NCI-H1930 (cell line): ENCODE data around the gene ZFP92.

Source experiments
- DNase-seq, 2 experiments: peaks; one replicate each; lab custom pipeline; 2025; lab: John Stamatoyannopoulos, UW

The ZFP92 gene

DNA sequence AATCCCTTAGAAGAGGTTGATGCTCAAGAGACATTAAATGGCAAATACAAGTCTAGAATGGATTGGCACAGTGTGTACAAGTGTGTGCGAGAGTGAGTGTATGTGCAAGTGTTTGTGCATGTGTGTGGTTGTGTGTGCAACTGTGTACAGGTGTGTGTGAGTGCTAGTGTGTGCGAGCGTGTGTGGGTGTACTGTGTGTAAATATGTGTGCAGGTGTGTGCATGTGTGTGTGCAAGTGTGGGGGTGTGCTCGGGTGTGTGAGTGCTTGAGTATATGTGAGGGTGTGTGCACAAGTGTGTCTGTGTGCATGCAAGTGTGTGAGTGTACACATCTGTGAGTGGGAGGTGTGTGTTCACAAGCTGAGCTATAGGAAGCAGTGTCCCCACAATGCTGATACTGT lies 28.7 kb downstream of the ZFP92 start:
- DNase-seq: no peak

GRCh38 chrX:153440556-153441135 lies 29.4 kb downstream of the ZFP92 start:
- no peak for DNase-seq

GRCh38 chrX:153441296-153441695 lies 30.0 kb downstream of the ZFP92 start:
- DNase-seq: no peak

DNA sequence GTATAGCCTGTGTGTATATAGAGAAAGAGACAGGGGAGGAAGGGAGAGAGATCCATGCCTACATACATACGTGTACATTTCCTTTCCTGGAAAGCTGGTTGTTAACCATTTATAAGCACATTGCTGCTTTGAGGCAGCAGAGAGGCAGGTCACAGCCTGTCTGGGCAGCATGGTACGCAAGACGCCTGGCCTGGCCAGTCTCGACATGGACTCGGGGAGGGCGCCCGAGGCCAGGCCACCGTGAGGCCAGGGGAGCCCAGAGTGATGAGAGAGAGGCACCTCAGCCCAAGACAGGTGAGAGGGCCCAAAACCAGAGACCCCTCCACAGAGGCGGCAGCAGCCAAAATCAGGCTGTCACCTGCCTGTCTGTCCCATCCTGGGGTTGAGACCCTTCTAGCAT lies 30.7 kb downstream of the ZFP92 start:
- no peak for DNase-seq

DNA sequence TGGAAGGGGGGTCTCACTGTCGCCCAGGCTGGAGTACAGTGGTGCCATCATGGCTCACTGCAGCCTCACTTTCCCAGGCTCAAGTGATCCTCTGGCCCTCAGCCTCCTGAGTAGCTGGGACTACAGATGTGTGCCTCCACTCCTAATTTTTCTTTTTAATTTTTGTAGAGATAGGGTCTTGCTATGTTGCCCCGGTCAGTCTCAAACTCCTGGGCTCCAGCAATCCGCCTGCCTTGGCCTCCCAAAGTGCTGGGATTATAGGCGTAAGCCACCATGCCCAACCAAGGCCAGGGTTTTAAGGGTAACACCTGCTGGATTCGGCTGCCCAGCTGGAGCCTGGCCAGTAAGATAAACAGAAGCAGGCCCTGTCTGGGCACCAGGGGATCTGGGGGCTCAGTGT lies 31.2 kb downstream of the ZFP92 start:
- DNase-seq: no peak

GRCh38 chrX:153443476-153444332 lies 32.4 kb downstream of the ZFP92 start:
- no peak for DNase-seq

- DNase-seq: no peak
These were observed 33.2 kb downstream of the ZFP92 start for GRCh38 chrX:153444333-153445011.

DNA sequence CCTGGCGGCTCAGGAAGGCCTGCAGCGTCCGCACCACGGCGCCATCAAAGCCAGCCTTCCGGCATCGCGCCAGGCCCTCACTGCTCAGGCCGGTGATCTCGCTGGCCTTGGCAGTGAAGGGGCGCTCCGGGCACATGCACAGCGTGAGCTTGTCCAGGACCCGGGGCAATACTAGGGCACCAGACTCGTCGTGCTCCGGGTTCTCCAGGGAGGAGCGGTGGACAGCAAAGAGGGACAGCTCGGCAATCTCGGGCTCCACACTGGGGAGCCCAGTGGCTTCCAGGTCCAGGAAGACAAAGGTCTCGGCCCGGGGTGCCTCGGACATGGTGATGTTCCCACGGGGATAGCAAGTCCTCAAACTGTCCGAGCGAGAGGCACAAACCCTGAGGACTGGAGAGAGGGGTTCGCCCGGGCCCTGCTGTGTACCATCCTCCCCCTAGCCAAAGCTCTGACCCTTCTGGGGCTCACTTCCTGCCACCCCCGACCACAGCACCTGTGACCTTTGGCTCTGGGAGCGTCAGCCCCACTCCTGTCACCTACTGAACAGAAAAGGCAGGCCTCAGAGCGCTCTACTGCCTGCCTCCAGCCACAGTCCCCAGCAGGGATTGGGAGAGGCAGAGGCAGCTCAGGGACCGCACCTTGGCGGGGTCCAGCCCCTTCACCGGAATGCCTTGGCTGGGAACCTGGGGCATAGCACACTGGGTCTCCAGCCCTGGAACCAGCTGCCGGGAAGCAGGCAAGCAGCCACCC lies 34.0 kb downstream of the ZFP92 start:
- DNase-seq: no peak

- no peak for DNase-seq
These were observed 34.8 kb downstream of the ZFP92 start, which contains the start of gene TREX2 for GRCh38 chrX:153445856-153446635. Gene TREX2 (minus strand): TSS chrX:153446056. CDS start chrX:153445430, 626 bp downstream.

- no peak for DNase-seq
These were observed 35.3 kb downstream of the ZFP92 start for GRCh38 chrX:153446636-153446936.

DNA sequence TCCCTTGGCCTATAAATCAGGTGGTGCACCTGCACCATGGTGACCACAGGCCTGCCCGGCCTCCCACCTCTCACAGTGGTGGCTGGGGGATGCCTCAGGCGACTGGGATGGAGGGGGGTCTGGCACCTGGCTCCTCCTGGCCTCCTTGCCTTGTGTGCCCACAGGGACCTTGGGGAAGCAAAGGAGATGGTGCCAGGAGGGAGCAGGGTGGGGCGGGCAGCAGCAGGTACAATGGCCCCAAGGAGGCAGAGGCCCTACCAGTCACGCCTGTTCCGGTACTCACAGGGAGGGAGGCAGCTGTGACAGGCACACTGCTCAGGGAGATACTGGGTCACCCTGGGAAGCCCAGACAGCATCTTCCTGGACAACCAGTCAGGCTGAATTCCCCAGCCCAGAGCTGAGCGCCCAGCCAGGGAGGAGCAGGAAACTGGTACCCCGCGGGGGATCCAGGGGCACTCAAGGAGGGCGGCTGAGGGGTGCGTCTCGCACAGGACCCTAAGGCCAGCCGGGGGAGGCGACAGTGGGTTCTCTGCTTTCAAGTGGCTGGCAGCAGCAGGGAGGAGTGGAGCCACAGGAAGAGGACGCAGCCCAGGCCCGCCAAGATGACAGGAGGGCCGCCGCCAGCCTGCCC lies 35.8 kb downstream of the ZFP92 start:
- DNase-seq: no peak

DNA sequence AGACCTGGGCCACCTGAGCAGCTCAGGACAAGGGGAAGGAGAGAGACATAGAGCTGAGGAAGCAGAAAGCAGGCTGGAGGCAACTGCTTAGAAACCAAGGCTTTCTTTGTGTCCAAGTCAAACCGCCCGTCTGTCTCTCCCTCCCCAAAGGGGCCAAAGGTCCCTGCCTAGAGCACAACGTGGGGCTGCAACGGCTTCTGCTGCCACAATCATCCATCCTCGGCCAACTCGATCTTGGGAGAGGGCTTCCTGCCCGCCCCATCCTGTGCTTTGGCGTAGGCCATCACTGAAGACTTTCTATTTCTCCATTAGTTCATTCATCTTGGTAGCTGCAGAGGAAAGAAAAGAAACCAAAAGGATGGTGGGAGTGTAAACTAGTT lies 36.3 kb downstream of the ZFP92 start:
- DNase-seq: no peak

DNA sequence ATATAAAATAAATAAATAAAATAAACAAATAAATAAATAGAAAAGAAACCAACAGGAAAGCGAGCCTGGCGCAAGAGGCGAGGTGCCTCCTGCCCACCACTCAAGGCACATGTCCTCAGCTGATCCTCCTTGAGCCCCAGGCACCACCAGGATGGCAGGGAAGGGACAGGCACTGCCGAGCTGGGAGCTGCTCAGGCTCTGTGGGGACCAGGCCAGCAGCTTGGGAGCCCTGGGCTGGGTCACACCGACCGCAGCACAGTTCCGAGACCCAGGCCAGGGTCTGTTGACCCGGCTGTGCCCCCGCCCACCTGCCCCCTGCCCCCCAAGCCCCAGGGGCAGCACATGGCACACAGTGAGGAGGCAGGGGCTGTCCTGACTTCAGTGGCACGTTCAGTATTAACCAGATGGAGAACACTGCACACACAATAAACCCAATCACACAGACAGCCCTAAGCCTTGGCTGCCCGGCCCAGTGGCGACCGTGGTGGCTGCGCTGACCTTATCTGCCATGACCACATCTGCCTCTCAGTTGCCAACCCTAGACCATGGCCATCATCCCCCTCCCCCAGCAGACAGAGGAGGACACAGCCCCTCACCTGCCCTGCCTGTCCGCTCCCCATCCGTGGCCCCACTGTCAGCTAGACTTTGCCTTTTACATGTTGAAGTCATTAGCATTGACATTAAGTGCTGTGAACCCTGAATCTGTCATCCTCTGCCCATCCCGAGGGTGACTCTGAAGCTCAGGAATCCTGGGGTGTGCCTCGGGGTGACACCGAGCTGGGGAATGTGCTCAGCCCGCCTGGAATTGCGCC lies 37.5 kb downstream of the ZFP92 start:
- no peak for DNase-seq

DNA sequence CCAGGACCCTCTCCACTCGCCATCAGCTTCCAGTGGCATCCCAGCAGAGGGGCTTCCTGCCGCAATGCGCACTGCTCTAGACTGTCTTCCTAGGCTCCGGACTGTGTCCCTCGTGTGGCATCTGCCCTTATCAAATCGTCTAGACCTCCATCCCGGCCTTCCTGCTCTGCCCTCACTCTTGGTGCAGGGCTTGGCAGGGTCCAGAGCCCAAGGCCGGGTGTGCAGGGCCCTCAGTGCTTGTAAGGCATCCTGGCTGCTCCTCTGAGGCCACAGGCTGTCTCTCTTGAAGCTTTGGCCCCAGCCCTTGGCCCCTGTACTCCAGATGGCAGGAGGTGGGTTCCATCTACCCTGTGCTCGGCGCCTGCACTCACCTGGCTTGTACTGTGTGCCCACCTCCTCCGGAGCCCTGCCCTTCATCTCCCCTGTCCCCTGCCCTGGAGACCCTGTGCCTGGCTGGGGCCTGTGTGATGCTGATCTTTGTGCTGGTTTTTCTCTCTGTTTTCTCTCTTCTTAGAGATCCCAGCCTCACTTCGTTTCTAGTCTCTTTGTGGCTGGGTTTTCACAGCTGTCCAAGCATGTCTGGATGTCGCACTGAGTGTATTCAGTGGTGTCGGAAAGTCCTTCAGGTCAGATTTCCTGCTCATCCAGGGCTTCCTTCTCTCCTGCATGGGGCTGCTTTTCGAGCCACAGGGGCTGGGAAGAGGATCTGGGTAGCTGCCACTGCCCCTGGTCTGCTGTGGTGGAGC lies 38.3 kb downstream of the ZFP92 start:
- no peak for DNase-seq

DNA sequence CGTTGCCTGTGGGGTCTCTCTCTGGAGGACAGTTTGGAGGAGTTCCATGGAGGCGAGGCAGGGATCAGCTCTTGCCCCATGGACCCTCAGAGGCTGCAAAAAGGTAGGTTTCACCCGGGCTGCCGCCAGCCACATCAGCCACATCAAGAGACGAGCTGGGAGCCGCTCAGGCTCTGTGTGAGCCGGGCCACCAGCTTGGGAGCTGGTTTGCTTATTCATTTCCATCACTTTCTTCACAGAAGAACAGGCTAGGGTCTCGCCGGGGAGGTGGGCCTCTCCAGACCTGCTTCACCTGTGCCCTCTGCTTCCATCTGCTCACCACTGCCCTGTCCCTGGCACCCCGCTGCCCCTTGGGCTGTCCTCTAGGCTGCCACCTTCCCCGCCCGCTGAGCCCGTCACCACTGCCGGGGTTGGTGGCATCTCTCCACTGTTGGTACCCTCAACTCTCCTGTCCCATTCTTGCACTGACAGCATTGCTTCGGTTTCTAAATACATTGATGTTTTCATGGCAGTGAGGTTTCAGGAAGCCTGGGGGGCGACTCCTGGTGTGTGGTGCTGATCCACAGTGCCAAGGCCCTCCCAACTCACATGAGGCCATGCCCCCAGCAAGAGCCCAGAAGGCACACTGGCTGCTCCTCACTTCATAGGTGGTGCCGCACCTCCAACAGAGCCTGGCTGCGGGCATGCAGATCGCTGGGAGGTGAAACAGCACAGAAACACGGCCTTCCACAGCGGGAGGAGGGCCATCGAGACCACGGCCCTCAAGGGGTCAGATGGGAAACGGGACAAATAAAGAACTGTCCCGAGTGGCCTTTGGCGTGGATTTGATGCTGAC lies 39.1 kb downstream of the ZFP92 start:
- no peak for DNase-seq

- no peak for DNase-seq
These were observed 39.6 kb downstream of the ZFP92 start for GRCh38 chrX:153450949-153451277.

- no peak for DNase-seq
These were observed 43.8 kb downstream of the ZFP92 start for GRCh38 chrX:153454901-153455550.

GRCh38 chrX:153455571-153455970 lies 44.3 kb downstream of the ZFP92 start:
- DNase-seq: no peak
